Mucosa of stomach (tissue), 1 donor: ENCODE results near the gene GNB1L.

ENCODE experiments used
- H3K27me3 ChIP-seq: one replicate; pipeline ENCODE4 v1.7.0; 2013; ENCODE audit warnings: mild to moderate bottlenecking, low read length; ENCODE audit not compliant: control insufficient read depth, insufficient read depth
- H3K36me3 ChIP-seq: one replicate; pipeline ENCODE4 v1.7.0; 2013; ENCODE audit warnings: low read length; ENCODE audit not compliant: control insufficient read depth, insufficient read depth
- H3K4me1 ChIP-seq: one replicate; pipeline ENCODE4 v1.7.0; 2013; ENCODE audit warnings: mild to moderate bottlenecking, low read length; ENCODE audit not compliant: control insufficient read depth, insufficient read depth
- H3K4me3 ChIP-seq: one replicate; pipeline ENCODE4 v1.7.0; 2013; ENCODE audit warnings: low read length
- H3K9ac ChIP-seq: one replicate; pipeline ENCODE4 v1.7.0; 2013; ENCODE audit warnings: mild to moderate bottlenecking, low read length, moderate library complexity
- H3K9me3 ChIP-seq: one replicate; pipeline ENCODE4 v1.7.0; 2013; ENCODE audit warnings: mild to moderate bottlenecking, low read length, moderate library complexity; ENCODE audit not compliant: control insufficient read depth
- donor health status: Pancreatic carcinoma.

GNB1L gene

GRCh38 chr22:19849835-19850762 is 4.6 kb downstream of the GNB1L start:
- no peak overlapping the region for H3K9ac ChIP-seq
- no peaks in the 10 kb centered on the region for H3K9me3 ChIP-seq
- peaks cover 4% of the 10 kb centered on the region for H3K36me3 ChIP-seq
- peaks cover 39% of the 10 kb centered on the region for H3K4me1 ChIP-seq
- no peaks in the 10 kb centered on the region for H3K27me3 ChIP-seq
- H3K4me3 ChIP-seq, result no peak overlapping the region

- Histone ChIP-seq H3K9ac (no peak overlapping the region), H3K9me3 (no peaks in the 10 kb centered on the region), H3K4me1 (peaks cover 47% of the 10 kb centered on the region), H3K36me3 (peaks cover 4% of the 10 kb centered on the region), H3K4me3 (no peak overlapping the region), H3K27me3 (no peaks in the 10 kb centered on the region)
Observed at GRCh38 chr22:19848298-19849224, 6.1 kb downstream of the GNB1L start.

- Histone ChIP-seq H3K9me3 (no peaks in the 10 kb centered on the region), H3K4me3 (no peak overlapping the region), H3K27me3 (no peaks in the 10 kb centered on the region), H3K36me3 (peaks cover 4% of the 10 kb centered on the region), H3K9ac (no peak overlapping the region), H3K4me1 (peaks cover 45% of the 10 kb centered on the region)
Observed at GRCh38 chr22:19847345-19847632, 7.4 kb downstream of the GNB1L start.

- Histone ChIP-seq H3K36me3 (peaks cover 4% of the 10 kb centered on the region), H3K27me3 (no peaks in the 10 kb centered on the region), H3K4me1 (peaks cover 44% of the 10 kb centered on the region), H3K9ac (no peak overlapping the region), H3K9me3 (no peaks in the 10 kb centered on the region), H3K4me3 (no peak overlapping the region)
Observed at GRCh38 chr22:19846620-19847344, 7.9 kb downstream of the GNB1L start.

- Histone ChIP-seq H3K9ac (no peak overlapping the region), H3K9me3 (no peaks in the 10 kb centered on the region), H3K4me1 (peaks cover 38% of the 10 kb centered on the region), H3K27me3 (no peaks in the 10 kb centered on the region), H3K36me3 (no peaks in the 10 kb centered on the region), H3K4me3 (no peak overlapping the region)
Observed at GRCh38 chr22:19845054-19845722, 9.5 kb downstream of the GNB1L start.

- Histone ChIP-seq H3K4me1 (peaks cover 38% of the 10 kb centered on the region), H3K9ac (no peak overlapping the region), H3K4me3 (no peak overlapping the region), H3K9me3 (no peaks in the 10 kb centered on the region), H3K36me3 (no peaks in the 10 kb centered on the region), H3K27me3 (no peaks in the 10 kb centered on the region)
Observed at GRCh38 chr22:19844377-19845053, 10.2 kb downstream of the GNB1L start.

GRCh38 chr22:19843857-19844376 is 10.8 kb downstream of the GNB1L start:
- Histone ChIP-seq H3K36me3 (no peaks in the 10 kb centered on the region), H3K27me3 (no peaks in the 10 kb centered on the region), H3K4me3 (no peak overlapping the region), H3K4me1 (peaks cover 37% of the 10 kb centered on the region), H3K9ac (no peak overlapping the region), H3K9me3 (no peaks in the 10 kb centered on the region)

GRCh38 chr22:19843107-19843856 is 11.4 kb downstream of the GNB1L start:
- Histone ChIP-seq H3K4me1 (peaks cover 31% of the 10 kb centered on the region), H3K27me3 (no peaks in the 10 kb centered on the region), H3K36me3 (no peaks in the 10 kb centered on the region), H3K4me3 (no peak overlapping the region), H3K9ac (no peak overlapping the region), H3K9me3 (no peaks in the 10 kb centered on the region)

GRCh38 chr22:19842393-19843106 is 12.1 kb downstream of the GNB1L start:
- H3K4me3 ChIP-seq, result no peak overlapping the region
- no peaks in the 10 kb centered on the region for H3K36me3 ChIP-seq
- no peaks in the 10 kb centered on the region for H3K27me3 ChIP-seq
- peaks cover 27% of the 10 kb centered on the region for H3K4me1 ChIP-seq
- H3K9ac ChIP-seq, result no peak overlapping the region
- H3K9me3 ChIP-seq, result no peaks in the 10 kb centered on the region
